Sciatic nerve (tissue), 2 donors: ENCODE results near the gene ING3. TPM values are rescaled to one million over a fixed set of nuclear protein-coding genes. Genes with fewer than 3 reads are reported as not detected.
"Not testable (repeated sequence)": the region's sequence is repeated elsewhere in the genome, so short reads cannot be mapped to it uniquely, and the experiment has no call there.

Experiments used
- ATAC-seq: fragments of 200-7000 bp; cut with Tn5 transposase; one replicate; pipeline ENCODE4 v1.9.1; 2020; ENCODE audit warnings: mild to moderate bottlenecking, moderate library complexity
- DNase-seq: peaks from one replicate; pipeline ENCODE4 v3.0.0-alpha.2; 2020; ENCODE audit warnings: low spot score
- intact Hi-C: fragments of 100-400 bp; cut with DNase I; formaldehyde crosslinking; loops from one replicate; pipeline ENCODE4 v1.14.2; 2022
- total RNA-seq: library from RNA; stranded (reverse); fragmentation: NEBNext Ultra II Directional; extraction: Animal tissue kit (Norgen Biotek cat#: 25700); gene quantifications from one replicate; pipeline ENCODE4 v1.2.1, GENCODE V29; 2021
- donor health status: DM: no; HTN: no; CAD: no.
- donor health status: DM: no; HTN: no; CAD: no.

Gene ING3
- total RNA-seq, 1 donor from 2014 or later: 15.1 TPM

DNA sequence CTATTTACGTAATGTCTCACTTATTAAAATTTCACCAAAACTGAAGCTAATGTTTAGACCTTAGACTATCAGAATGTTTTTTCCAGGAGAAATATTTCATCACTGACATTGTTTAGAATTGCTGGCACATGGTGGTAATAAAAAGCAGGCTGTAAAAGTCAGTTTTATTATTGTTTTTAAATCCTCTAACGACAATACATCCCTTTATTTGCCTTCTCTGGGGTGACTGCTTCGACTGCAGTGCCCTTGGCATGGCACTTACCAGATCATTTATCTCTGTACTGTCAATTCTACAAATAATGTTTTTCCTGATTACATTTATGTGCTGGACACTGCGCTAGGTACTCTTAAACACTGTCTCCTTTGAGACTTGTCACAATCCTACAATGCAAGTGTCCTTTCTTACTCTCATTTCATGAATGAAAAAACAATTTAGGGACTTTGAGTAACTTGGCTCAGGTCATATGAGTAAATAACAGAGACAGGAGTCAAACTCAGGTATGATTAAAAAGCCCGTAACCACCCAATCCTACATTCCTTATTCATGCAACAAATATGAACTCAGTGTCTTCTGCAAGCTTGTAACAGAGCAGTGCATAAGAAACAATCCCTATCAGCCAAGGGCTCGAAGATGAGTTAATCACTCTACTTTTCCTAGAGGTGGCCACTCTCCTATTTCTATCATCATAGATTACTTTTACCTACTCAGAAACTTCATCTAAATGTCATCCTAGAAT is 5.6 kb upstream of the ING3 start:
- intact Hi-C loops: loop anchor here (10.0 kb wide), 1 partner anchor 140 kb away; no protein-coding TSS in a partner anchor
- ATAC-seq (no peak), DNase-seq (no peak)

DNA sequence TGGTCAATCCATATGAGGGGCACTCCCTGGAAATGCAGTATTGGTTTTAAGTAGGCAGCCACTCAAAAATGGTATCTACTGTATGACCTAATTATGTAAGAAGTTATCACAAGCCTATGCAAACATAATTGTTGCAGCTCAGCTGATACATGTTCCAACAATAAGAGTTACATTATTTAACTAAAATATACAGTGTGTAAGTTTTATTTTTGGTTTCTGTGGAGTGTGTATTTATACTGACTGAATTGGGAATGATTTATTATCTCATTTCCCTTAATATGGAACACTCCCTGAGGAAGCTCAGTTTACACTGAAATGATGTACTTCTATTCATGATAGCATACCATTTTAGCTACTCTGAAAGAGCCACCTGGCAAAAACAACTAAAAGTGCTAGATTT is 2.6 kb upstream of the ING3 start:
- DNase-seq (no peak), ATAC-seq (no peak)
- intact Hi-C loops: loop anchor here (10.0 kb wide), 1 partner anchor 143 kb away; no protein-coding TSS in a partner anchor

DNA sequence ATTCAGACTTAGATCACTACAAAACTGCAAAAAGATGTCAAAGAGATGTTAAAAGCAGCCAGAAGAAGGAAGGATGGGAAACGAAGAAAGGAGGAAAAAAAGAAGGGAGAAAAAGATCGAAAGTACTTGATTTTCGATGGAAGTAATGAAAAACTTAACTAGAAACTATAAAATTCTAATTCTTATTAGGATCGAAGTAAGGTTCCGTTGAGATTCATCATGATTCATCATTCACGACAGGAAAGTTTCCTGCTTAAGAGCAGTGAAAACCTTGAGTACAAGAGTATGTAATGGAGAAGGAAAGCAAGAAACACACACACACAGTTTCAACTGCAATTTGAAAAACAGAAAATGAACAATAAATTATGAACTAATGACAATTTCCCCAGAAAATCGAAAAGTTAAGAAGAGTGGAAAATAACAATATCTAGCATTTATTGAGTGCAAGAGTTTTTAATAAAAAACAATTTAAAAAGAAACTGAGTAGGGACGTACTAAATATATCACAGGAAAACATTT is 1.1 kb upstream of the ING3 start:
- ATAC-seq (no peak), DNase-seq (no peak)
- intact Hi-C loops: loop anchor here (10.0 kb wide), 1 partner anchor 145 kb away; no protein-coding TSS in a partner anchor

DNA sequence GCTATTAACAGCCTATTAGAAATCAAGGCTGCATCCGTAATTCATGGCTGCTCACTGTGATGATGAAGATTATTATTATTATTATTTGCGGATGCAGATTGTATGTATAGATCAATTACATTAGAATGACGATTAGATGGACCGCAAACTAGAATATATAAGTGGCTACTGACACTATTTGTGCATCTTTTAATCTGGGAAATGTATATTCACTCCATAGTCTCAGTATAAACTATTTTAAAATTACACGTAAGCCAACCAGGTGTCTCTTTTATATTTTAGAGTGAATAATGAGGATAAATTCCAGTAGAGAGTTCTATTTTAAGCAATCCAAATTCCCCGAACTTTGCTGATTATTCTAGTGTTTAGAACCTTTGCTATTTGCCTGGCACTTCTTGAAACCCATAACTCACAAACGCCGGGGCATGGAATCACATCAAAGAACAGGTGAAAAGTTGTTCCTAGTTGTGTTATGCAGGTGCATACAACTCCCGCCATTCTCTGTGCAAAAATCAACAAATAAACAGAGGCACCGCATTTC is 509 bp upstream of the ING3 start:
- intact Hi-C loops: loop anchor here (10.0 kb wide), 1 partner anchor 145 kb away; no protein-coding TSS in a partner anchor
- DNase-seq (no peak), ATAC-seq (no peak)

DNA sequence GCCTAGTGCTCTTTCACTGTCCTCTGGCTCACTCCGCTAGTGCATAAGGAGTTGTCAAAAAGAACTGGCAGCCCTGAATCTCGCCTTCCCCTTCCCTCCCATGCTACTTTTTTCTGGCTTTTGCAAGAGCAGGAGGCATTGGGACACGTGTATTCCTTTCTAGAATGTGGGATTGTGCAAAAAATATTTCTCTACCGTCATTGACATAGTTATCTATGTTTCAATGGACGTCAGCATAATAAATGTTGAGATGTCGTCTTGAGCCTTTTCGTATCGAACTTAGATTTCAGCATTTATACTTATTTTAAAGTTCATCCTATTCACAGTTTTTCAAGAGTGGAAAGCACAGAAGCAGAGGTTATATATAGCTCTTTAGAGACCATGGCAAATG is 727 bp downstream of the ING3 start:
- no peak for DNase-seq
- peak; percentile 63 for ATAC-seq
- intact Hi-C loops: no loop called here

DNA sequence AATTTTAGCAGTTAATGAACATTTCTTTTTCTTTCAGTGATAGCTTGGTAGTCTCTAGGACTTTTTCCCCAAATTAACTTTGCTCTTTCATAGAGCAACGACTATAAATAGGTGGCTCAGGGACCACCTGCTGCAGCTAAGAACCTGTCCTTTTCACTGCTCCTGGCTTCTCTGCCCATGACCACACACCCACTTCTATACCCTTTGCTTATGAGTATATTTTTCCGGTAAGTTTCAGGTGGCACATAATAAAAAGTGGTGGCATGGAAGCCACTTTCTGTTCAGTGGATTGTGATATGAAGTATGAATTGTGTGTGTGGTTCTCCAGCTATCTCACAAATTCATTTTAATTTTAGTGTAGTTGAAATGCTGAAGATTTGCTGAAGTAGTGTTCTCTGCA is 1.2 kb downstream of the ING3 start:
- ATAC-seq: no peak
- no peak for DNase-seq
- intact Hi-C loops: no loop called here

- DNase-seq: no peak
- intact Hi-C loops: no loop called here
- no peak for ATAC-seq
These were observed 5.1 kb downstream of the ING3 start for GRCh38 chr7:120955577-120956149.

DNA sequence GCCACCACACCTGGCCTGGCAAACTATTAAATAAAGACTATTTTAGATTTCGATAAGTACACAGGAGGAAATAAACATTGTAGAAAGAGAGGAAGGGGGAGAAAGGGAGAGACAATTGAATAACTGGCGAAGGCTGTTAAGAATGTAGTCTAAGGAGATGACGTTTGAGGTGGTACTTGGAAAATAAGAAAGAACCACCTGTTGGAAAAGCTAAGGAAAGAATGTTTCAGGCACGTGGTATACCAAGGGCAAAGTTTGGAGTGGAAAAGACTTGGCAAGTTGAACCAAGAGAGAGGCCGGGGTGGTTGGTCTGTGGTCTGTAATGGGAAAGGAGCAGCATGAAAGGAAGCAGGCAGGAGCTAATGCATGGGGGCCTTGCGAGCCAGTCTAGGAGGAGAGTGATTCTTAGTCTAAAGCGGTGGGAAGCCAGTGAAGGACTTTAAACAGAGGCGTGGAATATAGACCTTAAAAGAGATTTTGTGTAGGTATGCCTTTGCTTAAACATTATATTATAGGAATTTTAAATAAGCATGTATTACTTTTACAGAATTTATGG is 9.4 kb downstream of the ING3 start:
- intact Hi-C loops: no loop called here
- ATAC-seq (no peak), DNase-seq (no peak)

DNA sequence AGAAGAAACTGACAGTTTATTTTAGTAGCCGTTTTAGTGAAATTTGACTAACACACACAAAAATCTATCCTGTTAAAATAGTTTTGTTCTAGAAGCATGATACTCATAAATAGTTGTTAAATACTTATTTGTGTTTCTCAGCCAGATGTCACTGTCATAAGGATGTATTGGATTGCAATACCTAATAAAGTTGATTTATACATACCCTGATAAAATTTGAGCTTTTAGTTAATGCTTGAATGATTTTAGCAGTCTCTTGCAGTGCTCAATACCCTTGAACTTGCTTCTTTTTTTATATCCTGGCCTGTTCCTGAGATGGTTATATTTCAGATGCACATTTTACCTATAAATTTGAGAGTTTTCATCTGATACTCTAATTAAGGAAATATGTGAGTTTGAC is 10.1 kb downstream of the ING3 start:
- intact Hi-C loops: no loop called here
- DNase-seq (no peak), ATAC-seq (no peak)

- no peak for ATAC-seq
- intact Hi-C loops: no loop called here
- no peak for DNase-seq
These were observed 11.1 kb downstream of the ING3 start for GRCh38 chr7:120961638-120962173.

DNA sequence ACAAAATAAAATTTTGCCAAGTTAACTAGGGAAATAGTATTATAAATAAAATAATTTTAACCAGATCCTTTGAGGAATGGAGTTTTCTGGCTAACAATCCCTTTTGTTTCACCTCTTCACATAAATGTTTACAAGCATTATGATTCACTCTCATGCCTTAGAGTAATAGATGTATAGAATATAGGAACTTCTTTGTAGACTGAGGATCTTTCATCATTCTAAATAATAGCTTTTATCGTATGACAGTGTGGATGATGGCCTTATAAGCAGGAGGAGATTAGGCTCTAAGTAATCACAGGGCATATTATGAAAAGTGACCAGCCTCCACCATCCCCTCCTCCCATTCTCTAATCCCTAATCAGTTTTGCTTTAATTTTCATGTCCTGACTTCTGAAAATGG is 13.5 kb downstream of the ING3 start:
- ATAC-seq (no peak), DNase-seq (no peak)
- intact Hi-C loops: no loop called here

- ATAC-seq (no peak), DNase-seq (no peak)
- intact Hi-C loops: no loop called here
These were observed 16.4 kb downstream of the ING3 start for GRCh38 chr7:120966961-120967360.

GRCh38 chr7:120973849-120974248 is 23.3 kb downstream of the ING3 start:
- intact Hi-C loops: no loop called here
- DNase-seq (no peak), ATAC-seq (peak; percentile 97)

DNA sequence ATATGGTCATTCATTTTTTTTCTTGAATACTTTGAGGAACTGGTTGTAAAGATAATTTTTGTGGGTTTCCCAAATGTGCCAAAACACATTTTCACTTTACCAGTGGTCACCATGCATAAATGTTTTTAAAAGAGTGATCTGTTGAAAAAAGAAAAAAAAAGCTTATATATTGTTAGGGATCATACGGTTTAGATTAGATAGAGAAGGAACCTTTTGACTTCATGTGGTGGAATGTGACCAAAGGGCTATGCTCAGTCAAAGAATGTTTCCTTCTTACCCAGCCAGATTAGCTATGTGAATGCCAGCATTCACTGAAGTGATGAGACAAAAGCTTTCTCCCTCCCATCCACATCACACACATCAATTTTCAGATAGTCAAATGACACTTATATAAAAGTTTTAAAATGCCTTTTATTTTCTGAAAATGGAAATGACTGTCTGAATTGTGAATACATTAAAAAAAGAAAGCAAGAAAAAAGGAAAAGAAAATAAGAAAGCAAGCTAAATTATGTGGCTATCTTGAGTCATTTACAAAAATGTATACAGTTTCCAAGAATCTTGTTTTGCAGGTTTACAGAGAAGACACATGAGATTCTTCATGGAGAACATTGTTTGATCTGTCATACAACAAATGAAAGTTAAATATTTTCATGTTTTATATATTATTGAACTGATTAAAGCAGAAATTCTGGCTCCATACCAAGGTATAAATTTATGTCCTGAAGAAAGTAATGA is 29.4 kb downstream of the ING3 start:
- no peak for DNase-seq
- no peak for ATAC-seq
- intact Hi-C loops: no loop called here

DNA sequence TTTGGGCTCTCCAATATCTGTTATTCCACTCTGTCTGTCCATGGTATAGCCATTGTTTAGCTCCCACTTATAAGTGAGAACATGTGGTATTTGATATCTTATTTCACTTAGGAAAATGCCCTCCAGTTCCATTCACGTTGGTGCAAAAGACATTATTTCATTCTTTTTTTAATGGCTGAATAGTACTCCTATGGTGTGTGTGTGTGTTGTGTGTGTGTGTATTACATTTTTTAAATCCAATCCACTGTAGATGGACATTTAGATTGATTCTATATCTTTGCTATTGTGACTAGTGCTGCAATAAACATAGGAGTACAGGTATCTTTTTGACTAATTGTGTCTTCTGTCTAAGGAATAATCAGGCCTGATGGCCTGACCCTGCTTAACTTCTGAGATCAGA is 30.5 kb downstream of the ING3 start:
- DNase-seq (no peak), ATAC-seq (no peak)
- intact Hi-C loops: no loop called here

DNA sequence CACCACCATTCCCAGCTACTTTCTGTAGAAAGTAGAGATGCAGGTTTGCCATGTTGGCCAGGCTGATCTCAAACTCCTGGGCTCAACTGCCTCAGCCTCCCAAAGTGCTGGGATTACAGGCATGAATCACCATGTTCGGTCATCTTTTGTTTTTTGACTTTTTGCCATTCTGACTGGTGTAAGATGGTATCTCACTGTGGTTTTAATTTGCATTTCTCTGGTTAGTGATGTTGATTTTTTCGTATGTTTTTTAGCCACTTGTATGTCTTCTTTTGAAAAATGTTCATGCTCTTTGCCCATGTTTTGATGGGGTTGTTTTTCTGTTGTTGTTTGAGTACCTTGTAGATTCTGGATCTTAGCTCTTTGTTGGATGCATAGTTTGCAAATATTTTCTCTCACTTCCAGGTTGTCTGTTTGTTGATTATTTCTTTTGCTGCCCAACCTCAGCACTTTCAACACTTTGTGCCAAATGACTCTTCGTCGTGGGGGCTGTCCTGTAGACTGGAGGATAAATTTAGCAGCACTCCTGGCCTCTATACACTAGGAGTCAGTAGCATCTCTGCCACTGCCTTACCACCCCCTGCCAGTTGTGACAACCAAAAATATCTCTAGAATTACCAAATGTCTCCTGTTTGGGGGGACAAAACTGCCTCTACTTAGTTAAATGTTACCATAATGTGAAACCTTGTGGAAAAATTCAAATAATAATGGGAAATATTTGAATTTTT is 31.5 kb downstream of the ING3 start:
- intact Hi-C loops: no loop called here
- DNase-seq (no peak), ATAC-seq (no peak)

- intact Hi-C loops: not testable (repeated sequence)
These were observed 33.0 kb downstream of the ING3 start for GRCh38 chr7:120983592-120983991.

GRCh38 chr7:120984406-120984805 is 33.8 kb downstream of the ING3 start:
- DNase-seq (no peak), ATAC-seq (no peak)
- intact Hi-C loops: no loop called here

More at GRCh38 chr7:120983592-120983991, 33.0 kb downstream of the ING3 start:
- ATAC-seq, DNase-seq: not testable (repeated sequence)
